ENCODE results near the gene RFC2.
"Not testable (repeated sequence)": the region's sequence is repeated elsewhere in the genome, so short reads cannot be mapped to it uniquely, and the experiment has no call there.

Gene RFC2

DNA sequence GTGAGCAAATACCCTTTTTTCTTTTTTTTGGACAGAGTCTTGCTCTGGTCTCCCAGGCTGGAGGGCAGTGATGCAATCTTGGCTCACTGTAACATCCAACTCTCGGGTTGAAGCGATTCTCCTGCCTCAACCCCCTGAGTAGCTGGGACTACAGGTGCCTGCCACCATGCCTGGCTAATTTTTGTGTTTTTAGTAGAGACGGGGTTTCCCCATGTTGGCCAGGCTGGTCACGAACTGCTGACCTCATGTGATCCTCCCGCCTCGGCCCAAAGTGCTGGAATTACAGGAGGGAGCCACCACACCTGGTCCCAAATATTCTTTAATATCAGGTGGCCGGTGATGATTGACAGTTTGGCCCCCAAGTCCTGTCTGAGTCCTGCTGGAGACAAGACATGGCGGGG lies 37.8 kb downstream of the RFC2 start:
- DNase-seq: no peak

DNA sequence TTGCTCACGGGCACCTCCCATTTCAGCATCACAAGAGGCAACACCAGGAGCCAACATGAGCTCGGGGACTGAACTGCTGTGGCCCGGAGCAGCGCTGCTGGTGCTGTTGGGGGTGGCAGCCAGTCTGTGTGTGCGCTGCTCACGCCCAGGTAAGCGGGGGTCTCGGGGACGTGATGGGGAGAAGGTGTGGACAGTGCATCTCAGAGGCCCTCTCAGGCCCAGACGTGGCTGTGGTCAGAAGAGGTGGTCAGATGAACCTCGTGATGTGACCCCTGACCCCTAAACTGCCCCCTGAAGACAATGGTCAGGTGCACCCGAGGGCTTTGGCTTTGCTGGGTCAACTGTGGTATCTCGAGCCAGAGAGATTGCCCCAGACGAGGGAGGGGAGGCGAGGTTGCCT lies 38.3 kb downstream of the RFC2 start:
- DNase-seq: no peak

DNA sequence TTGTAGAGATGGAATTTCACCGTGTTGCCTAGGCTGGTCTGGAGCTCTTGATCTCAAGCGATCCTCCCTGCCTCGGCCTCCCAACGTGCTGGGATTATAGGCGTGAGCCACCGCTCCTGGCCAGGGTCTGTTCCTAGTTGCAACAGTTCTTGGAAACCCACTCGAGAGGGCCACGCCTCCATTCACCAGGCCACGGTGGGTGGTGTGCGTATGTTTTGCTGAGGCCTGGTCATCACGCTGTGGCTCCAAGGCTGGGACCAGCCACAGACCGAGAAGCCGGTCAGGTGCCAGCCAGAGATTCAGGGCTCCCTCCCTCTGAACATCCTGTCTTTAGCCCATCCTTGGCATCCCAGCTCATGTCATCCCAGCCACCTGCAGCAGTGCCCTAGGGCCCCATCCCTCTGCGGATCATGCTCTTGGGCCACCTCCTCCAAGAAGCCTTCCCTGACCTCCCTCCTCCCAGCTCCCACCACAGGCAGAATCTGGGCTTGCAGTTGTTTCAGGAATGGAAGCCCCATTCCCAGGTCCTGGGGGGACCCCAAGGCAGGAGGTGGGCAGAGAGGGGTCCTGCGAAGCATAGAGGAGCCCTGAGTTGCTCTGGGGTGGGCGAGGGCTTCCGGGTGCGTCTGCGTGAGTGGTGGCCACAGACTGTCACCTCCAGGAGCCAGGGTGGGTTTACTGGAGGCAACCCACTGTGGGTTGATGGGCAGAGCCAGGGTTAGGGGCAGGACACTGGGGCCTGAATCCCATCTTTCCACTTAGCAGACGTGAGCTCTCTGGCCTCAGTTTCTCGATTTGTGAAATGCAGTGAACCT lies 39.2 kb downstream of the RFC2 start:
- no peak for DNase-seq

DNA sequence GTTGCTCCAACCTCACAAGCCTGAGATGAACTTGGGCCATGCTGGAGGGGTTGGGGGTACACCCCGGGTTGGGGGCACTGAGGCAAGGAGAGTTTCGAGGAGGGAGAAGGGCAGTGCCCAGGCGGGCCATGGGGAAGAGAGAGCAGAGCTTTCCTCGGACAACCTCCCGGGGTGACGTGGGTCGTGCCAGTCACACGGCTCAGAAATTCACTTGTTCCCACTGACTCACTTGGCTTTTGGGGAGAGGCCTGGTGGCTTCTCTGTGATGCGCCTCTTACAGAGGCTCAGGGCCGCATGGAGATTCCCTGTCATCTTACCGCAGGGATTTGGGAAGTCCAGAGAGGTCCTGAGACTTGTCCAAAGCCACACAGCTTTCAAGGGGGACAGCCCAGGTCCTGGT lies 41.5 kb downstream of the RFC2 start:
- DNase-seq: no peak

DNA sequence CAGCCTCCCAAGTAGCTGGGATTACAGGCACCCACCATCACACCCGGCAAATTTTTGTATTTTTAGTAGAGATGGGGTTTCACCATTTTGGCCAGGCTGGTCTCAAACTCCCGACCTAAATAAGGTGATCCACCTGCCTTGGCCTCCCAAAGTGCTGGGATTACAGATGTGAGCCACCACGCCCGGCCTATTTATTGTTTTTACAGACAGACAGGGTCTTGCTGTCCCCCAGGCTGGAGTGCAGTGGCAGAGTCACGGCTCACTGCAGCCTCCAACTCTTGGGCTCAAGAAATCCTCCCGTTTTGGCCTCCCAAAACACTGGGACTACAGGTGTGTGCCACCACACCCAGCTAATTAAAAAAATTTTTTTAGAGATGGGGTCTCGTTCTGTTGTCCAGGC lies 46.0 kb downstream of the RFC2 start:
- DNase-seq: not testable (repeated sequence)

DNA sequence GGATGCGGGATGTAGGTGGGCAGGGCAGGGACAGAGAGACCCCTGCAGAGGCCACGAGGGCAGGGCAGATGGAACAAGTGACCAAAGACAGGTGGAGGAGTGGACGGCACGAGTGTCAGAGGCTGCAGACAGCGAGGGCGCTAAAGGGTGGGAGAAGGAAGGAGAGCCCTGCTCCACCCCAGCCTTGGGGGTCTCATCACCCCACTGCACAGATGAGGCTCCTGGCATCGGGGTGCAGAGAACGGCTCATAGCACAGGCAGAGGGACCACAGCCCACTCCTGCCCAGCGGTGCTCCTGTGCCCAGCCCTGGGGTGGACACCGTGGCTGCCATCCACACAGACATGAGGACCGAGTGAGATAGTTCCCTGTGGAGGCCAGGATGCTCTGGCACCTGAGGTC lies 46.6 kb downstream of the RFC2 start:
- no peak for DNase-seq

DNA sequence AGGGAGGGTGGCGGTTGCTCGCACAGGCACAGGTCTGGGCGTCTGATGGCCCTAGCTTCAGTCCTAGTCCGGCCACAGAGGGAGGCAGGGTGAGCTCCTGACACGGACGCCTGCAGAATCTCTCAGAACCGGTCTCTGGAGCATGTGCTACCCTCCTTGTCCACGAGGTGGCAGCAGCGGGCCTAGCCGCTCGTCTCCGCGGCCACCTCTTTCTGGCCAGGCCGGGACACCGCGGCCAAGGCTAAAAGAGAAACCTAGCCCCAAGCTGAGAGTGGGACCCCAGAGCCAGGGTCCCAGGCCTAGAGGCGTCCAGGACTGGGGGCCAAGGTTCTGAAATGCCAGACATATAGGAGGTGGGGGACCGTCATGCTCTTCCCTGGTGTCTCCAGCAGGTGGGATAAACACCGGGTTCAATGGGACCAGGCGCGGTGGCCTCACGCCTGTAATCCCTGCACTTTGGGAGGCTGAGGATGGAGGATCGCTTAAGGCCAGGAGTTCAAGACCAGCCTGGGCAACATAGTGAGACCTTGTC lies 47.5 kb downstream of the RFC2 start:
- DNase-seq: peak; percentile 76

DNA sequence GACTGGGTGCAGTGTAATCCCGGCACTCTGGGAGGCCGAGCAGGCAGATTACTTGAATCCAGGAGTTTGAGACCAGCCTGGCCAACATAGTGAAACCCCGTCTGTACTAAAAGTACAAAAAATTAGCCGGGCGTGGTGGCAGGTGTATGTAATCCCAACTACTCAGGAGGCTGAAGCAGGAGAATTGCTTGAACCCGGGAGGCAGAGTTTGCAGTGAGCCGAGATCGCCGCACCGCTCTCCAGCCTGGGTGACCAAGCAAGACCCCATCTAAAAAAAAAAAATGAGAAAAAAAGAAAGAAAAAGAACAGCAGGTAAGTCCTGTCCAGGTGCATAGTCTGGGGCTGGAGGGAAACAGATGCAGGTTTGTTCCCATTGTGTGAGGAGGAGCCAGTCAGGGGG lies 48.1 kb downstream of the RFC2 start:
- not testable (repeated sequence) for DNase-seq

DNA sequence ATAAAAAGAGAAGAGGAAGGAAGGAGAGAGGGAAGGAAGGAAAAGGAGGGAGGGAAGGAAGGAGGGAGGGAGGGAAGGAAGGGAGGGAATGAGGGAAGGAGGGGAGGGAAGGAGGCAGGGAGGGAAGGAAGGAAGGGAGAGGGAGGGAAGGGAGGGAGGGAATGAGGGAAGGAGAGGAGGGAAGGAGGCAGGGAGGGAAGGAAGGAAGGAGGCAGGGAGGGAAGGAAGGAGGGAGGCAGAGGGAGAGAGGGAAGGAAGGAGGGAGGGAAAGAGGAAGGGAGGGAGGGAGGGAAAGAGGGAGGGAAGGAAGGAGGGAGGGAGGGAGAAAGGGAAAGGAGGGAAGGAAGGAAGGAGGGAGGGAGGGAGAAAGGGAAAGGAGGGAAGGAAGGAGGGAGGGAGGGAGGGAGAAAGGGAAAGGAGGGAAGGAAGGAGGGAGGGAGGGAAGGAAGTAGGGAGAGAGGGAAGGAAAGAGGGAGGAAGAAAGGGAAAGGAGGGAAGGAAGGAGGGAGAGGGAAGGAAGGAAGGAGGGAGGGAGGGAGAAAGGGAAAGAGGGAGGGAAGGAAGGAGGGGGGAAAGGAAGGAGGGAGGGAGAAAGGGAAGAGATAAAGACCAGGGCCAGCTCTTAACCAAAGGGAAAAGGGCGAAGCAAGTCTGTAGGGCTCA lies 50.1 kb downstream of the RFC2 start:
- DNase-seq: no peak

DNA sequence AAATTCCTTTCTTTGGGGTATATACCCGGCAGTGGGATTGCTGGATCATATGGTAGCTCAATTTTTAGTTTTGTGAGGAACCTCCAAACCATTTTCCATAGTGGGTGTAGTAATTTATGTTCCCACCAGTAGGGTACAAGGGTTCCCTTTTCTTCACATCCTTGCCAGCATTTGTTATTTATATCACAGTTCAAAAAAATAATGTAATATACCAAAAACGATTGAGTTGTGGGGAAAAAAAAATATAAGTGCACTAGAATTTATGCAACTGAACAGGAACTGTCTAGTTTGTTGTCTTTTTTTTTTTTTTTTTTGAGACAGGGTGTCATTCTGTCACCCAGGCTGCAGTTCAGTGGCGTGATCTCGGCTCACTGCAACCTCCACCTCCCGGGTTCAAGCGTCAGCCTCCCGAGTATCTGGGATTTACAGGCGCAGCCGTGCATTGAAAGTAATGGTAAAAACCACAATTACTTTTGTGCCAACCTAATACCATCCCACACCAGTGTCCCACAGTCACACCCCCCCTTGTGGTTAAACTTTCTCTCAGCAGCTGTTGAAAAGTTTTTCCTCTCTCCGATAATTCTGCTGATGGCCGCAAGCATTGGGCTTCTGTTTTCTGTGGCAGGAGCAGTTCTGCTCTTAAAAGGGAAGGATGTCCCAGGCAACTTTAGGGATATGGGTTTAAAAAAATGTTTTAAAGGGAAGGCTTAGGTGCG lies 51.2 kb downstream of the RFC2 start:
- DNase-seq: peak; percentile 44

DNA sequence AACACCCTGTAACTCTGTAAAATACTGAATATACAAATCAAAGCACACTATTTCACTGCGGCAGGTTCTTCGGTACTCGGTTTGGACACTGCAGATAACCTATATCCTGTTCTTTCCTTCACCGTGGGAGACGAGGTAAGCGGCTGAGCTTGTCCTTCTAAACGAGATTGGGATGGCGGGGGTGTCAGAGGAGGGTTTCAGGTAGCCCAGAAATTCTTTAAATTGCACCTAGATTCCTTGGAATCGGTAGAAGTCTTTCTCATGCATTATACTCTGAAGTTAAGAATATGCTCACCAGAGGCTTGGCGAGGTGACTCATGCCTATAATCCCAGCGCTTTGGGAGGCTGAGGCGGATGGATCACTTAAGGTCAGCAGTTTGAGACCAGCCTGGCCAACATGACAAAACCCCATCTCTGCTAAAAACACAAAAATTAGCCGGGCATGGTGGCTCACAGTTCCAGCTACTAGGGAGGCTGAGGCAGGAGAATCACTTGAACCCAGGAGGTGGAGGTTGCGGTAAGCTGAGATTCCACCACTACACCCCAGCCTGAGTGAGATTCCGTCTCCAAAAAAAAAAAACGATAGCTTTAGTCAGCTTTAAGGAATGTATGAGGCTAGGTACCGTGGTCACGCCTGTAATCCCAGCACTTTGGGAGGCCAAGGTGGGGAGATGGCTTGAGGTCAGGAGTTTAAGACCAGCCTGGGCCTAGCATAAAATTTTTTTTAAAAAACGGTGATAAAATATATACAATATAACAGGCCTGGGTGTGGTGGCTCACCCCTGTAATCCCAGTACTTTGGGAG lies 54.4 kb downstream of the RFC2 start:
- no peak for DNase-seq

DNA sequence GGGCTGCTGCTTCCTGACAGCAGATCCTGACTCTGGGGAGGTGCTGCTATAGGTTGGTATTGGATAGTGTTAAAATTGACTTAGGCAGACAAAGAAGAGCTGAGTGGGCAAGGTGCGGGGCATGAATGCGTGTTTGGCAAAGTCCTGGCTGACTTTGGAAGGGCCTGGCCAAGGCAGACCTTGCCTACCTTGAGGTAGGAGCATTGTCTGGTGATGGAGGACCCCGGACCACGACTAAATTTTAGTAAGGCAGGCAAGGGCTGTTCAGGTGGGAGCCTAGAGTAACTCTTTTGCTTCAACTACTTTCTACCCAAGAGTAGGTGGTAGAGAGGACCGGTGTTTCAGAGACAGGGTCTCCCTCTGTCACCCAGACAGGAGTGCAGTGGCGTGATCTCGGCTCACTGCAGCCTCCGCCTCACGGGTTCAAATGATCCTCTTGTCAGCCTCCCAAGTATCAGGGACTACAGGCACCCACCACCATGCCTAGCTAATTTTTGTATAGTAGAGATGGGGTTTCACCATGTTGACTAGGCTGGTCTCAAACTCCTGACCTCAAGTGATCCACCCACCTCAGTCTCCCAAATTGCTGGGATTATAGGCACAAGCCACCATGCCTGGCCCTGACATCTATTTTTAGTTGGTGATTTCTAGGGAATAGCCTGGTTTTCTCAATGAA lies 56.6 kb downstream of the RFC2 start:
- no peak for DNase-seq

DNA sequence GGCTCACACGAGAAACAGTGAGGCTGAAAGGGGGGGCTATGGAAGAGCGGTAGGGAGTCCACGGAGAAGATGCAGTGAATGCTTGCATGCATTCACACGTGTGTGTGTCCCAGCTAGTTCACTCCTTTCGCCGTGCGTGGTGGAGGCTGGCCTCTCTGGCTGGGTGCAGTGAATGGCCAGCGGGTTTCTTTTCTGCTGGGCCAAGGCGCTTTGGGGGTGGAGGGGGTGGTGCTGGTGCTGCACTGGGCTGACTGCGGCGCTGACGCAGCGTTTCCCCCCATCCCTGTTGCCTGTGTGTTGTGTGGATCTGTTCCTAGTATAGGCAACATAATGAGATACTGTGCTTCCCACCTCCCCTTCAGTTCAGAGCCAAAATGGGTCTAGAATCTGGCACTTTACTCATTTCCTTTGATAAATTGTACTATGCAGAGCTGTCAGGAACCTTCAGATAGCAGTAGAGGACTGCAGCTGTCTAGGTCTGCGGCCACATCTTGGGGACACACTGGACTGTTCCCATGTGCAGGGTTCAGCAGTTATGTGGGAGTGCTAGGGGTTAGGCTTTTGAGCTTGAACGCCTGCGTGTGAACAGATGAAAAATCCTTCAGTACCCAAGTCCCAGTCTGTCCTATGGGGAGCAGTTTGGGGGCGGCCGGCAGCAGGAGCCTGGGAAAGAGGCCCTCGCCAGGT lies 58.1 kb downstream of the RFC2 start:
- DNase-seq: not testable (repeated sequence)

DNA sequence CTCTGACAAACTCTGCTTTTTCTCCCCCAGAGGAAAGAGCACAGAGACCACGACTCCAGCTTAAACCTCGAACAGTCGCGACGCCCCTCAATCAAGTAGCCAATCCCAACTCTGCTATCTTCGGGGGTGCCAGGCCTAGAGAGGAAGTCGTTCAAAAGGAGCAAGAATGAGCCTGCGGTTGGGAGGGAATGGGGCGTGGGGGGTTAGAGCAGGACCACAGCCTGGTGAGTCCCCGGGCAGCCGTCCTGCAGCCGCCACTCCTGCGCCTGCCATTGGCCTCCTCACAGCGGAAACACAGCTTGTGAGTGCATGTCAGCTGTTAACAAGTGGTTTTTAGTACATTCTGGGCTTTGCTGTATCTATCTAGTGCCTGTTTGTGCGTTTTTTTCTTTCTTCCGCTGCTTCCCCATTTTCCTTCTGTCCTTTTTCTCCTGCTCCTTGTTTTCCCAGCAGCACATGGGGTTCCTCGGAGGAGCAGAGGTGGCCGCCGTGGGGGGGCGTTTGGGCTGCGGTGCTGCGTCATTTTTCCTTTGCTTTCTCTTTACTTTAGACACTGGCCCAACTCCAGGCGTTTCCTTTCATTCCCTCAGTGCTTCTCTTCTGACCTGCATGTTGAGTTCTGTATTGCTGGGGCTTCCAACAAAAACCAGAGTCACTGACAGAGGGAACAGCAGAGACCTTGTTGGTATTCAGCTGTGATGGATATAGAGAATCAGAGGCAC lies 58.9 kb downstream of the RFC2 start:
- not testable (repeated sequence) for DNase-seq

DNA sequence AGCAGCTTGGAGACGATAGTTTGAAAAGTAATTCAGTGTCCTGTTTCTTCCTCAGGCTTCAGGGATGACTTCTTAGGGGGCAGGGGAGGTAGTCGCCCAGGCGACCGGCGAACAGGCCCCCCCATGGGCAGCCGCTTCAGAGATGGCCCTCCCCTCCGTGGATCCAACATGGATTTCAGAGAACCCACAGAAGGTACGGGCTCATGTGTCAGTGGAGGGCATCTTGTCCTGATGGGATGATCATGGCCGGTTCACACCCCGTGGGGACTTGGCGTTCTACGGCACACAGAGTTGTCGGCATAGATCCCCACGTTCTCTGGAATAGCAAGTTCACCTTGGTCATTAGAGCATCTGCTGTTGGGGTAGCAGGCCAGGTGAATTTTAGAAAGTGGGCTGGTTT lies 59.5 kb downstream of the RFC2 start:
- no peak for DNase-seq

DNA sequence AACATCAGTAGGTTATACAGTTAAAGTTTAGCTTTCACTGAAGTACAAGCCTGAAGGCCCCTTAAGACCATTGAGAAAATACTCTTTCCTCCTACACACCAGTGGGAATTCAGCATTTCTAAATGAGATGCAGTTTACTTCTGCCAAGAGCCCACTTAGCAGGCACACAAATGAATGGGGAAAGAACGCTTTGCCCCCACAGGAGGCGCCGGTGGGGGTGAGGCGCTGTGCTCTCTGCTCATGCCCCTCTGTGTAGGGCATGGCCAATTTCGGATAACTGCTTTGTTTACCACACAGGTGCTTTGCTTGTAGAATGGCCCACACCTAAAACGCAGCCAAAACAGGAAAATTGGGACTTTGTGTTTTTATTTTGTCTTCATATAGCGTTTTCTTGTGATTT lies 60.3 kb downstream of the RFC2 start:
- no peak for DNase-seq

DNA sequence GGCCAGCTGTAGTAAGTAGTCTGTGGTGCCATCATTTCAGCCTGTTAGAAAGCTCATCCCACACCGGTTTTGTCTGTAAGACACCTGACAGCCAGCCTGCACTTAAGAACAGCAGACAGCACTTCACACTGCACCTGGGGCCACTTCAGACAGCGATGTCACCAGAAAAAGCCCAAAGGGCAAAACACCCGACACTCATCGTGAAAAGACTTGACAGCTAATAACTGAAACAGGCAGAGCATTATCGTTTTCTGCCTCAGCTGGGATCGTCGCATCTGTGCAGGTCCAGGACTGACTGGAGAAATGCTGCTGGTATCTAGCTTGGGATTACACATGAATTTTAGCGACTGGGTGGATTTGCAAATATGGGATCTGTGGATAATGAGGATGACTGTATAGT lies 61.1 kb downstream of the RFC2 start:
- DNase-seq: no peak

DNA sequence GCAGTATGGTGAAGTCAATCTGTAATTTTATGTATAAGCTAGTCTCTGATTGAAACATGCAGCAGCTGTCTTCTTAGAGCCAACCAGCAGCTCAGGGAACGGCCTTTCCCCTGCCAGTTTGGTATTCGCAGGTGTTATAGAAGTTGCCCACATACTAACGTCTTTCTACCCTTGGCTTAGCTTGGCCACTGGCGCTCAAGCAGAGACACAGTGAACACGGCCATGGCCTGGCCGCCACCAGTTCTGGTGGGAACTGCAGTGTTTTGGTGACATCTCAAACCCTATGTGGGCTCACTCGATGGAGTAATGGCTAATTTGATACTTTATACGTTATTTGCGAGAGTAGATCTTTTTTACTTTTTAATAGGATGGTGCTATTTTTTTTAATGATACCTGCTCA lies 63.0 kb downstream of the RFC2 start:
- DNase-seq: no peak

DNA sequence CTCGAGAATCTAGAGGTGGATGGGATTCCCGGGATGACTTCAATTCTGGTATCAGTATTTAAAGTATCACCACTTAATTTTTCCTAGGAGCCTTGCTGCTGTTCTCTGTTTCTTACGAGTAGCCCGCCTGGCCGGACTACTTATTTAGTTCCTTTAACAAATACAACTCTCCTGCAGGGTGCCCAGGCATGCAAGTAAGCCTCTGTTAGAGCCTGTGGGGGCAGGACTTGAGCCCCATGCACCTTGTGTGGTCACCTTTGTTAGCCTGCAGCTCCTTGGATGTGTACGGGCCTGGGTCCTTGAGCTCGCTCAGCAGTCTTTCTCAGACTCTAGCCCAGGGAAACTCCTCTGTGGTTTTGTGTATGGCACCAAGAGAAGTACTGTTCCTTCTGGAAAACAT lies 63.9 kb downstream of the RFC2 start:
- no peak for DNase-seq

DNA sequence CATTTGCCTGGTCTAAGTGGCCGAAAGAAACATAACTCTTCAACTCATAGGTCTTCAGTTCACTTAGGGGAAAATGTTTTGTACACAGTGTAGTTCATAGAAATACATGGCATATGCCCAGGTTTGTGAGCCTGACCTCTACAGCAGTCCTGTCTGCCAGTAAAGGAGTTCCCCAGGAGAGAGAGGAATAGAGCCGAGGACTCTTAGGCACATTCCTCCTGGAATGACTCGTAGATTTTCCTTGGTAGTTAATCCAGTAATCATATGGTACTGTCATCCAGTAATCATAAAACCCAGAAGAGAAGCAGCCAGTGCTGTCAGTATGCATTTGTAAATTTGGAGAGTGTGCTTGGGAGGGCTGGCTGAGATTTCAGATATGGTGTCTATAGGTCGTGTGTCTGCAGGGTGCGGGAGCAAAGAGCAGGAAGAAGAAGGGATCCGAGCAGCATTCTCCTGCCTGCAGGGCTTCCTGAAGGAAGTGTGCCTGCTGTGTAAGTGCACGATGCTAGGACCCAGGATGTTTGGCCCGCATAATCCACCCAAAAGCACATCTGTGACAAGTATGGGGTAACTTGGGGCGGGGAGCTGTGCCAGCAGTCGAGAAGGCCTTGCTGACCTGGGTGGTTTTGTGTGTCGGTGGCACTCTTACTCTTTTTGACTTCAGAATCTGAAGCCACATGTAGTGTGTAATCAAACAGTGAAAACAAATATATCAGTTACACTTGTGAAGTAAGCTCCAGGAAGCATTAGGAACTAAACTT lies 66.1 kb downstream of the RFC2 start:
- no peak for DNase-seq

Data from CD4-positive, alpha-beta T cell treated with Interleukin-17A for 1 hour (primary cell).